Measurements from ENCODE around the gene JHY. TPM values are rescaled to one million over a fixed set of nuclear protein-coding genes. Genes with fewer than 3 reads are reported as not detected.

Gene JHY
- total RNA-seq, 1 experiment from 2014 or later: 3.0 TPM

DNA sequence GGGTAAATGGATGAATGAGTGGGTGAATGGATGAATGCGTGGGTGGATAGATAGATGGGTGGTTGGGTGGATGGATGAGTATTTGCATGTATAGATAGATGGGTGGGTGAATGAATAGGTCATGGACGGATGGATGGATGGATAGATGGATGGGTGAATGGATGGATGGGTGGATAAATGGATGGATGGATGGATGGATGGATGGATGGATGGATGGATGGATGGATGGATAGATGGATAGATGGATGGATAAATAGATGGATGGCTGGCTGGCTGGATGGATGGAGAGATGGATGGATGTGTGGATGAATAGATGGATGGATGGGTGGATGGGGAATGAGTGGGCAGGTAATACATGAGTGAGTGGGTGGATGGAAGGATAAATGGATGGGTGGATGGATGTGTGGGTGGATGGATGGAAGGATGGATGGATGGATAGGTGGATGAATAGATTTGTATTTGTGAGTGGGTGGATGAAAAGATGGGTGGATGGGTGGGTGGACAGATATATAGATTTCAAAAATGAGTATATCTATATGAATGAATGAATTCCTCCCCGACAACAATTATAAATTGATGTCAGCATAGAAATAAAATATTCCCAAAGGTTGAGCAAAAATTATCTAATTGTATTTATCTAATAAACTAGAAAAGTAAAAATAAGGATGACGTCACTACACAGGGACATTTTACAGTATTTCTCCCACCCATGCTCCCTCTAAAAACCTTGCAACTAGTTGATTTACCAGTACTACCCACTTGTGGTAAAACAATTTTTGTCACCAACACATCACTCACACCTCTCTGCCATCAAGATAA is 44.8 kb upstream of the JHY start:
- ChIA-PET CTCF (interaction anchor here (3.1 to 3.4 kb wide), 2 partner anchors 15 to 41 kb away, joined by 16 read pairs; no protein-coding TSS in a partner anchor), POLR2A (no interaction called here)
- Mint-ChIP-seq H3K4me1 (ENCODE audit: insufficient read depth, unreplicated experiment) (no peaks in the 10 kb centered on the region), H3K4me3 (ENCODE audit: unreplicated experiment) (no peak overlapping the region), H3K9me3 (ENCODE audit: unreplicated experiment) (no peaks in the 10 kb centered on the region), H3K27me3 (ENCODE audit: insufficient read depth, unreplicated experiment) (no peaks in the 10 kb centered on the region), H3K27ac (ENCODE audit: low read depth, unreplicated experiment) (no peak overlapping the region), H3K36me3 (ENCODE audit: insufficient read depth, unreplicated experiment) (no peaks in the 10 kb centered on the region)
- no peak for DNase-seq (ENCODE audit: unreplicated experiment)
- BruUV-seq (replicated peaks): no TSS peak
- TF ChIP-seq, protein P1, sequence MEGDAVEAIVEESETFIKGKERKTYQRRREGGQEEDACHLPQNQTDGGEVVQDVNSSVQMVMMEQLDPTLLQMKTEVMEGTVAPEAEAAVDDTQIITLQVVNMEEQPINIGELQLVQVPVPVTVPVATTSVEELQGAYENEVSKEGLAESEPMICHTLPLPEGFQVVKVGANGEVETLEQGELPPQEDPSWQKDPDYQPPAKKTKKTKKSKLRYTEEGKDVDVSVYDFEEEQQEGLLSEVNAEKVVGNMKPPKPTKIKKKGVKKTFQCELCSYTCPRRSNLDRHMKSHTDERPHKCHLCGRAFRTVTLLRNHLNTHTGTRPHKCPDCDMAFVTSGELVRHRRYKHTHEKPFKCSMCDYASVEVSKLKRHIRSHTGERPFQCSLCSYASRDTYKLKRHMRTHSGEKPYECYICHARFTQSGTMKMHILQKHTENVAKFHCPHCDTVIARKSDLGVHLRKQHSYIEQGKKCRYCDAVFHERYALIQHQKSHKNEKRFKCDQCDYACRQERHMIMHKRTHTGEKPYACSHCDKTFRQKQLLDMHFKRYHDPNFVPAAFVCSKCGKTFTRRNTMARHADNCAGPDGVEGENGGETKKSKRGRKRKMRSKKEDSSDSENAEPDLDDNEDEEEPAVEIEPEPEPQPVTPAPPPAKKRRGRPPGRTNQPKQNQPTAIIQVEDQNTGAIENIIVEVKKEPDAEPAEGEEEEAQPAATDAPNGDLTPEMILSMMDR (IDR thresholded peaks at IDR 0.05; ENCODE audit: unreplicated experiment): no peak
- intact Hi-C loops (cut with micrococcal nuclease): no loop called here

DNA sequence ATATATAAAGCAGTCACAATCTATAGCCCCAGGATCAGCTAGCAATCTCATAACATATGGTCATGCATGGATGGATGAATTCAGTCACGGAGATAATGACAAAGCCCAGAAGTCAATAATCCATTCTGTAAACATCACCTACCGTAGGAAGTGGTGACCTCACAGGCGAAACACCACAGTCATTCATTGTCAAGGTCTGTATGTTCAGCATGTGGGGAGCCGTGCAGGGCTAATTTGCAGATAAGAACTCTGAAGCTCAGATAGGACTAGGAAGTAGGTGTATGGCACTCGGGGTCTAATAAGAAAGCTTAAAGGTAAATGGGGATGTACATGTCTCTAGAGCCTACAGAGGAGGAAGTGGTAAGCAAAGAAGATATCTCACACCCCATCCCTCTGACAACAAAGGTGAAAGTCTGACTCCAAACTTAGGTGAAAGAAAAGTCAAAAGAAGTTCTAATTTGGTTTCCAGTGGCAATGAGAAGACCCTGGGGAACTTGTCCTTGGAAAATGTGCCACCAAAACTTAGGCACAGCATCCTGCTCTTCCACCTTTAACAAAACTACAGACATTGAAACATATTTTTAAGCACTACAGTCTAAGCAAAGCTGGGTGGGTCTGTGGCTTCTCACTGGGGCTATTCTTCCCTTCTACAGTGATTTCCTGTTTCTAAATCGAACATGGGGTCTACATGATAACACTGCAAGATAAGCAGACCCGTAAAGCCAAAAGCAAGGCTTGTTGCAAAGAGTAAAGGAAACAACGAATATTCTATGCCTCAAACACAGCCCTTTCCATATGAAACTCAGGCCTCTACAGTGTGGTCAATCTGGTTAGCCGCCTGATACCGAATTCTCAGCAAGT is 39.0 kb upstream of the JHY start:
- TF ChIP-seq, protein P1 (IDR thresholded peaks at IDR 0.05; ENCODE audit: unreplicated experiment): no peak
- no peaks in the 10 kb centered on the region for H3K4me1 Mint-ChIP-seq (ENCODE audit: insufficient read depth, unreplicated experiment)
- no peaks in the 10 kb centered on the region for H3K27me3 Mint-ChIP-seq (ENCODE audit: insufficient read depth, unreplicated experiment)
- no peak overlapping the region for H3K4me3 Mint-ChIP-seq (ENCODE audit: unreplicated experiment)
- H3K9me3 Mint-ChIP-seq (ENCODE audit: unreplicated experiment): no peaks in the 10 kb centered on the region
- BruUV-seq (replicated peaks): no TSS peak
- ChIA-PET POLR2A (no interaction called here), CTCF (interaction anchor here (0.6 to 2.8 kb wide), 4 partner anchors 10 to 728 kb away, joined by 3 to 13 read pairs (median 7); no protein-coding TSS in a partner anchor)
- intact Hi-C loops (cut with micrococcal nuclease): no loop called here
- H3K36me3 Mint-ChIP-seq (ENCODE audit: insufficient read depth, unreplicated experiment): no peaks in the 10 kb centered on the region
- no peak for DNase-seq (ENCODE audit: unreplicated experiment)
- no peak overlapping the region for H3K27ac Mint-ChIP-seq (ENCODE audit: low read depth, unreplicated experiment)

- H3K36me3 Mint-ChIP-seq (ENCODE audit: insufficient read depth, unreplicated experiment): no peaks in the 10 kb centered on the region
- H3K4me1 Mint-ChIP-seq (ENCODE audit: insufficient read depth, unreplicated experiment): peaks cover 3% of the 10 kb centered on the region
- H3K27ac Mint-ChIP-seq (ENCODE audit: low read depth, unreplicated experiment): no peak overlapping the region
- TF ChIP-seq, protein P1 (IDR thresholded peaks at IDR 0.05; ENCODE audit: unreplicated experiment): no peak
- no peak for DNase-seq (ENCODE audit: unreplicated experiment)
- intact Hi-C loops (cut with micrococcal nuclease): no loop called here
- BruUV-seq (replicated peaks): no TSS peak
- H3K9me3 Mint-ChIP-seq (ENCODE audit: unreplicated experiment): no peaks in the 10 kb centered on the region
- H3K27me3 Mint-ChIP-seq (ENCODE audit: insufficient read depth, unreplicated experiment): no peaks in the 10 kb centered on the region
- CTCF ChIA-PET: interaction anchor here (0.6 to 1.7 kb wide), 5 partner anchors 15 to 588 kb away, joined by 3 to 14 read pairs (median 3); no protein-coding TSS in a partner anchor
- POLR2A ChIA-PET: no interaction called here
- no peak overlapping the region for H3K4me3 Mint-ChIP-seq (ENCODE audit: unreplicated experiment)
Measured at GRCh38 chr11:122847466-122847865, 35.1 kb upstream of the JHY start.

GRCh38 chr11:122848186-122848585 is 34.4 kb upstream of the JHY start:
- DNase-seq (ENCODE audit: unreplicated experiment): no peak
- BruUV-seq (replicated peaks): no TSS peak
- Mint-ChIP-seq H3K27ac (ENCODE audit: low read depth, unreplicated experiment) (no peak overlapping the region), H3K4me1 (ENCODE audit: insufficient read depth, unreplicated experiment) (peaks cover 9% of the 10 kb centered on the region), H3K9me3 (ENCODE audit: unreplicated experiment) (no peaks in the 10 kb centered on the region), H3K27me3 (ENCODE audit: insufficient read depth, unreplicated experiment) (no peaks in the 10 kb centered on the region), H3K36me3 (ENCODE audit: insufficient read depth, unreplicated experiment) (no peaks in the 10 kb centered on the region), H3K4me3 (ENCODE audit: unreplicated experiment) (no peak overlapping the region)
- TF ChIP-seq, protein P1 (IDR thresholded peaks at IDR 0.05; ENCODE audit: unreplicated experiment): no peak
- CTCF ChIA-PET: interaction anchor here (1.5 kb wide), 1 partner anchor 52 kb away, joined by 12 read pairs; no protein-coding TSS in a partner anchor
- POLR2A ChIA-PET: interaction anchor here (1.1 kb wide), 1 partner anchor 15 kb away, joined by 4 read pairs; no protein-coding TSS in a partner anchor
- intact Hi-C loops (cut with micrococcal nuclease): no loop called here

Data from MCF 10A (cell line).